Measurements from ENCODE around the gene SERPINA3.
"Not testable (repeated sequence)": the region's sequence is repeated elsewhere in the genome, so short reads cannot be mapped to it uniquely, and the experiment has no call there.

The SERPINA3 gene

DNA sequence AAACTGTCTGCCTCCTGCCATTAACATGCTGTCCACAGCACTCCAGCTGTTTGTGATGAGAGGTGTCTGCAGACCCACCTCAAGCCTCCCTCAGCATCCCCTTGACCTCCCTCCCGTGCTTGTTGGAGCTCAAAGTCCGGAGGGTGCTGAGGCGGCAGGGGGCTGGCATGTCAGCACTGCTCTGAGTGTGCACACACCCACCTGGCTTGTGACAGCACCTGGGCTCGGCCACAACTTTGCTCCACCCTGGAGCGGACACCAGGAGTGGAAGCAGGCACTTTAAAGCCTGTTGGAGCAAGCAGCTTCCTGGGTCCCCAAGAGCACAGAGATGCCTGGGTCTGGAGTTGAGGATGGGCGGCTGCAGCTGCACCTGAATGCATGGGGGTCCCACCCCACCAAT lies 20.9 kb downstream of the SERPINA3 start:
- DNase-seq (ENCODE audit: low spot score) = no peak

DNA sequence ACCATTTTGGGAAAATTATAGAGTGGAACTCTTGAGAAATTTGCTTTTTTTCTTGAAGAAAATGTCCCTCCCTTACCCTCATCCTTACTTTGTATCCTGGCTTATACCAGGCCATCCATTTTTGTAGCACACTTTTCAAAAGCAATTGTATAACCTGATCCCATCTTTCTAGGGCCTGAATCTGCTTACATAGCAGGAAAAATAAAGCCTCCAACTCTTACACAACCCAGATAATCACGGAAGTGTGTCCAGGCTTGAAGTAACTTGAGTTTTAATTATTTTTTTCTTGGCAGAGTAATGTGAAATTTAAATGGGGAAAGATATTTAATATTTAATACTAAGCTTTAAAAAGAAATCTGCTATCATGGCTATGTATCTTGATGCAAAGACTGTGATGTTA lies 23.0 kb downstream of the SERPINA3 start:
- DNase-seq (ENCODE audit: low spot score) = no peak

DNA sequence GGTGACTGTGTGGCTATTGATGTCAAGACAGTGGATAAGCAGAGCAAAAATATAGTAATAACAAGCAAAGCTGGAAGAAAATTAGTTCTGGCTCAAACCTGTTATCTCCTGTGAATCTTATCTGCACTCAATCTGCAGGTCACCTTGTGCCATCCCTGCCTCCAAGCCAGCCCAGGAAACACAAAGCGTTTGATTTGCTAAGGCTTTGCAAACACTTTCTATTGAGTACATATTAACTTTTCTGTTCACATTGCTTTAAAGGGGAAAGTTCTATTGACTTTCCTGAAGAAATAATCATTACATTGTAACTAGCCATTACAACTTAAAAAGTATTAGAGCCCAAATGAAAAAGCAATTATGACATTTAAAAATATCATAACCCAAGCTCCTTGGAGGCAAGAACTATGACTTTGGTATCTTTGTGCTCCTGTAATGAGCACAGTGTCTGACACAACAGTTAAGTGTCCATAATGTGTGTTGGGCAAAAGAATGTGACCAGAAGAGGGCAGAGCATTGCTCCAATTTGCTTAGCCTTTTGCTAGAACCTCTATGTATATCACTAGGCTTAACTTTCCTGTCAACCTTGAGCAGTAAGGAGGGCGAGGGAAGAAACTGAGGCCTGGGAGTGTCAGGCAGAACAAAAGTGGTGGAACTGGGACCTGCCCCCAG lies 24.7 kb downstream of the SERPINA3 start:
- DNase-seq (ENCODE audit: low spot score) = no peak

DNA sequence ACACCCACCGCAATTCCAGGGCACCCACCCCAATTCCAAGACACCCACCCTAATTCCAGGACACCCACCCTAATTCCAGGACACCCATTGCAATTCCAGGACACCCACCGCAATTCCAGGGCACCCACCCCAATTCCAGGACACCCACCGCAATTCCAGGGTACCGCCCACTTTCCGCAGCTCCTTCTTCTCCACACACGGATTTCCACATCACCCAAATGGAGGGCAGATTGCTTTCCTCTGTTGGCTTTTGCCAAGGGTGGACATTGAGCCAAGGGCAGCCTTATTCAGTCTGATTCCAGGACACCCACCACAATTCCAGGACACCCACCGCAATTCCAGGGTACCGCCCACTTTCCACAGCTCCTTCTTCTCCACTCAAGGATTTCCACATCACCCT lies 25.6 kb downstream of the SERPINA3 start:
- DNase-seq (ENCODE audit: low spot score) = not testable (repeated sequence)

DNA sequence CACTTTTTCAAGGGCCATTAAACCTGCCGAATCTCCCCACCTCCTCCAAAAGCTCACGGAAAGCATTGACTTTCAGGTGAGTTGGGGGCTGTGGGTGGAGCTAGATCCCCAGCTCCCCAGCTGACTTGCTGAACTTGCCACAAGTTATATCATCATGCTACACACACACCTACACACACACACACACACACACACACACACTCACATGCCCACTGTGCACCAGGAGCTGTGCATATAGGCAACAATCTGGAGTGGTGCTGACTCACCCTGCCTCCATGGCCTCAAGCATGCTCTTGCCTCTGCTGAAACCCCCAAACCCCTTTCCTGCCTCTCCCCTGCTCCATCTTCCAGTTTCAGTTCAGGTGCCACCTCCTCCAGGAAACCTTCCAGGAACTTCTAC lies 26.1 kb downstream of the SERPINA3 start:
- no peak for DNase-seq (ENCODE audit: low spot score)

DNA sequence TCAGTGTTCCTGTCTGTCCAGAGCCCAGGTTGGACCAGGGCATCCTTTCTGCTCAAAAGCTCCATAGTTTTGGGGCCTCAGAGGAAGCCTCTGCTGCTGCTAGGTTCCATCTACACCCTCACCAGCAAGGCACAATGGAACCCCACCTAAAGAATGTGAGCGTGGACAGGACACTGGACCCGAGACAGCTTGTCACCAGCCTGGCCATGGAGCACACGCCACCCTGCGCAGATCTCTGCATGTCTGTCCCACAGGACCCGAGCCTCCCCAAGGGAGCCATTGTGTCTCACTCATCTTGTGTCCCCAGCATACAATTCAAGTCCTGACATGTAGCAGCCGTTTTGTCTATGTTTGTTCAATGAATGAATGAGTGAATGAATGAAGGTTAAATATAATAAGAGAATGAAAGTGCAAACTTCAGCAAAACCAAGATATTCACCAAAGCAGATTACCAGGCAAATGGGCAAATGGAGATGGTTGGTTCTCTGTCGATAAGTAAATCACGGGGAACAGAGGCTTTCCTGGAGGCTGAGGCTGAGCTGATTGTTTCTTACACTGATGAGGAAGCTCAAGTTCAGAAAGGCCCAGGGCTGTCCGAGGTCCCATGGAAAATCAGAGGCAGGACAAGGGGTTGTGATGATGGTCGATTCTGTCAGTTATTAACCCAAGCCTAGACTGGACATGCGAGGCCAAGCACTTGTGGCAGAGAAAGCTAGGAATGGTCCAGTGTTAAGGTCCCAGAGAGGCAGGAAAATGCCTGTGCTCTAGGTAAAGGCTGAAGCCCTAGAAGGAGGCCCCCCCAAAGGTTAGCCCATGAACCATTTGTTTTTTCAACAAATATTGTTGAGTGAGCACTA lies 27.0 kb downstream of the SERPINA3 start:
- DNase-seq (ENCODE audit: low spot score) = no peak

DNA sequence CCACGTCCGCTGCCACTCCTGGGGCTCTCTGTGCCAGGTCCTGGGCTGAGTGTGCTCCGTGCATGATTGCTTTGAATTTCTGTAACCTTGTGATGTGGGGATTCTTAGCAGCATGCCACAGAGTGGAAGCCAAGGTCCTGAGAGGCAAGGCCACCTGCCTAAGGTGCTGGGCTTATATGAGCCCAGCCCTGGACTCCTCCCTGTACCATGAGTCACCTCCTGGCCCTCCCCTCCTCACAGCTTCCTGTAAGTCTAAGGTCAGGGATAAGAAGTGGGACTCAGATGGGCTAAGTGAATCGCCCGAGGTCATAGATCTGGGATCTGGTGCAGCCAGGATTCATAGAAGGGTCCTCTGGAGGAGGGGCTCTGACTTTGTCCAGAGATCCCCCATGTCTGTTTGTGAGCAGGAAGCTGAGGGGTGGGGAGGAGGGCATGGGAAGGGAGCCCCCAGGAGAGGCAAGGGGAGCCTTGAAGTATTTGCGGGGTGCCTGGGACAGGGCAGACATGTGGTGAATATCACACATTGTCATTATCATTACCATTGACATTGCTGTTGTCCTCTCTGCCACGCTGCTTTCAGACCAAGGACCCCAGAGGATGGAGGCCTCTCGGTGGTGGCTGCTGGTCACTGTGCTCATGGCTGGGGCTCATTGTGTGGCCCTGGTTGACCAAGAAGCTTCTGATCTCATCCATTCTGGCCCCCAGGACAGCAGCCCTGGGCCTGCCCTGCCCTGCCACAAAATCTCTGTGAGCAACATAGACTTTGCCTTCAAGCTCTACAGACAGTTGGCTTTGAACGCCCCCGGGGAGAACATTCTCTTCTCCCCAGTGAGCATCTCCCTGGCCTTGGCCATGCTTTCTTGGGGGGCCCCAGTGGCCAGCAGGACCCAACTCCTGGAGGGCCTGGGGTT lies 28.8 kb downstream of the SERPINA3 start:
- DNase-seq (ENCODE audit: low spot score) = no peak

GRCh38 chr14:94641632-94641955 lies 29.4 kb downstream of the SERPINA3 start:
- no peak for DNase-seq (ENCODE audit: low spot score)

GRCh38 chr14:94643316-94644101 lies 31.3 kb downstream of the SERPINA3 start:
- no peak for DNase-seq (ENCODE audit: low spot score)

DNA sequence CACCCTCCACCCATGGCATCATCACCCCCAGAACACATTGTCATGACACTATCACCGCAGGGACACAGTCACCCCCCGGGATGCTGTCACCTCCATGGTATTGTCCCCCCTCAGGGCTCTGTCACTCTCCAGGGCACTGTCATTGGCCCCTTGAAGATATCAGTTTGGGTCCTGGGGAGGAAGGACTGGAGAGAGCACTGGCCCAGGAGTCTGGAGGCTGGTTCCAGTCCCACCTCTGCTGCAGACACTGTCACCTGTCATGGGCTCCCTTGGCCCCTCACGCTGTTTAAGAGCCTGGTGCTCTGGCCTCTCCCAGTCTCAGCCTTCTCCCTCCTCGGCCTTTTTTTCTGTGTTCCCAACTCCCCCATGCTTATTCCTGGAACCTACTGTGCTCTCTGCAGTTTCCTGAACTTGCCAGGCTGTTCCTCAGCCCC lies 31.9 kb downstream of the SERPINA3 start:
- no peak for DNase-seq (ENCODE audit: low spot score)

DNA sequence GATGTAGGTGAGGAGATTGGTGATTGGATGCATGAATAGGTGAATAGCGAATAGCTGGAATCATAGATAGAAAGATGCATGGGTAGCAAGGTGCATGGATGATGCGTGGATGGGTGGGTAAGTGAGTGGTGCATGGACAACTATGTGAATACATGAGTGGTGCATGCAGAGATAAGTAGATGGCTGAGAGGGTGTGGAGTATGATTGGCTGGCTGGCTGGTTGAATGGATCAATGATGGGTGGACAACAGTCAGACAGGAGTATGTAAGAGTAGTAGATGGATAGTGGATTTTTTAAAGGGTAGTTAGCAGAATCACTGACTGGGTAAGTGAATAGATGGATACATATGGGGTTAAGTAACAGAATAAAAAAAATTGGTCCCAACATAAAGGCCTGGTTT lies 33.9 kb downstream of the SERPINA3 start:
- DNase-seq (ENCODE audit: low spot score) = no peak

- DNase-seq (ENCODE audit: low spot score) = peak; percentile 71
Observed at GRCh38 chr14:94646481-94646880, 34.3 kb downstream of the SERPINA3 start.

- no peak for DNase-seq (ENCODE audit: low spot score)
Observed at GRCh38 chr14:94648801-94649200, 36.6 kb downstream of the SERPINA3 start.

GRCh38 chr14:94649543-94650443 lies 37.6 kb downstream of the SERPINA3 start:
- DNase-seq (ENCODE audit: low spot score) = no peak

- no peak for DNase-seq (ENCODE audit: low spot score)
Observed at GRCh38 chr14:94650444-94650775, 38.2 kb downstream of the SERPINA3 start.

DNA sequence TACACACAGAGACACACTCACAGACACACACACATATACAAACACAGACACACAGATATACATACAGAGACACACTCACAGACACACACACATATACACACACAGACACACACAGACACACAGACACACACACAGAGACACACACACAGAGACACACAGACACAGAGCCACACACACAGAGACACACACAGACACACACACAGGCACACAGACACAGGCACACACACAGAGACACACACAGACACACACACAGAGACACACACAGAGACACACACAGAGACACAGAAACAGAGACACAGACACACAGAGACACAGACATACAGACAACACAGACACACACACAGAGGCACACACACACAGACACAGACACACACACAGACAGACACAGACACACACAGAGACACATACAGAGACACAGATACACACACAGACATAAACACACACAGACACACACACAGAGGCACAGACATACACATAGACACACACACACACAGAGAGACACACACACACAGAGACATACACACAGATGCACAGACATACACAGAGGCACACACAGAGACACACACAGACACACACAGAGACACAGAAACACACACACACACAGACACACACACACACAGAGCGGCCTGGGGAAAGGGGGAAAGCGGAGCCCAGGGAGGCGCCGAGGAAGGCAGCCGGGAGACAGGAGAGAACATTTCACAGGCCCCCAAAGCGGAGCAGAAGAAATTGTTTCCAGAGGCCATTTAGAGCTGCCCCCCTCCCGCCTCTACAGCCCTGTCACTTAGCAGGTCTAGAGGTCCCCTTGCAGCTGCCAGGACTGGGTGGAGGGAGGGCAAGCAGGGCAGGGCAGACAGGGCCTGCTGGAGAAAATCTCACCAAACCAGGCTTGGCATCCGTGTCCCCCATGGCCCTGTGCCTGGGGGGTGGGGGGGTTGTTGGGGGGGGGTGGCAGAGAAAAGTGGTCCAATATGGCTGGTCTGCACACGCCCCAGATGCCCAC lies 38.9 kb downstream of the SERPINA3 start:
- no peak for DNase-seq (ENCODE audit: low spot score)

GRCh38 chr14:94653321-94653720 lies 41.1 kb downstream of the SERPINA3 start:
- DNase-seq (ENCODE audit: low spot score) = no peak

DNA sequence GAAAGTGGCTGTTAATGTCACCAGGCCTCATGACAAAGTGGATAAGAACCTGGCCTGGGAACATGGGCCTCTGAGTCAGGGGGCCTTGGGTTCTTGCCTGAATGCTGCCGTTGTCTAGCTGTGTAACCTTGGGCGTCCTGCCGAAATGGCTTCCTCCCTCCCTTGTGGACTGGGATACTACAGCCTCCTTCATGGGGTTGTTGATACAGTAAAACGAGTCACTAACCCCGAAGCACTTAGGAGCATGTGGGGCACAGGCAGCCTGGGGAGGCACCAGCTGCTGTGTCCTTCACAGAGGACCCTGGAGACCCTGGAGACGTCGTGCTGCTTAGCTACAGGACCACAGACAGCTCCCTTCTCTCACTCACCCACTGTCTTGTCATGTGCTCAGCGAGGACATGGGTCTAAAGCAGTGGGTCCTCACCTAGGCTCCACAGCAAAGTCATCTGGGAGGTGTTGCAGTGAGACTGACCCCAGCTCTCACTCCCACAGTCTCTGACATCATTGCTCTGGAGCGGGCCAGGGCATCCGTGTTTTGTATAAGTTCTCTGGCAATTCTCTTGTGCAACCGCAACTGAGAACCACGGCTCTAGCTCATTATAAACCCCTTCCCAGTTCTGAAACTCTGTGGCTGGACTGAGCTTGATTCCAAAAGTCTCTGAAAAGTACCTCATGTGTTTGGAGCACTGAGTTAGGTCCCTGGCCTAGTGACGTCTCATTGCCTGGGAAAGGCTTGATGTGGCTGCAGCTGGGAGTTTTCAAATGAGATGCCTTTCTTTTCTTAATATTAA lies 42.1 kb downstream of the SERPINA3 start:
- no peak for DNase-seq (ENCODE audit: low spot score)

Data from hepatic stellate cell (primary cell).